ENCODE data around the gene TYMP.

The TYMP gene, protein sequence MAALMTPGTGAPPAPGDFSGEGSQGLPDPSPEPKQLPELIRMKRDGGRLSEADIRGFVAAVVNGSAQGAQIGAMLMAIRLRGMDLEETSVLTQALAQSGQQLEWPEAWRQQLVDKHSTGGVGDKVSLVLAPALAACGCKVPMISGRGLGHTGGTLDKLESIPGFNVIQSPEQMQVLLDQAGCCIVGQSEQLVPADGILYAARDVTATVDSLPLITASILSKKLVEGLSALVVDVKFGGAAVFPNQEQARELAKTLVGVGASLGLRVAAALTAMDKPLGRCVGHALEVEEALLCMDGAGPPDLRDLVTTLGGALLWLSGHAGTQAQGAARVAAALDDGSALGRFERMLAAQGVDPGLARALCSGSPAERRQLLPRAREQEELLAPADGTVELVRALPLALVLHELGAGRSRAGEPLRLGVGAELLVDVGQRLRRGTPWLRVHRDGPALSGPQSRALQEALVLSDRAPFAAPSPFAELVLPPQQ

GRCh38 chr22:50529897-50530579 lies at the start of gene TYMP:
TSS of gene TYMP (minus strand) at chr22:50530012. CDS start at chr22:50529709, 303 bp downstream.
- no peak for DNase-seq (ENCODE audit: low spot score)

- no peak for DNase-seq (ENCODE audit: low spot score)
Measured at GRCh38 chr22:50578776-50579310, 49.0 kb upstream of the TYMP start.

DNA sequence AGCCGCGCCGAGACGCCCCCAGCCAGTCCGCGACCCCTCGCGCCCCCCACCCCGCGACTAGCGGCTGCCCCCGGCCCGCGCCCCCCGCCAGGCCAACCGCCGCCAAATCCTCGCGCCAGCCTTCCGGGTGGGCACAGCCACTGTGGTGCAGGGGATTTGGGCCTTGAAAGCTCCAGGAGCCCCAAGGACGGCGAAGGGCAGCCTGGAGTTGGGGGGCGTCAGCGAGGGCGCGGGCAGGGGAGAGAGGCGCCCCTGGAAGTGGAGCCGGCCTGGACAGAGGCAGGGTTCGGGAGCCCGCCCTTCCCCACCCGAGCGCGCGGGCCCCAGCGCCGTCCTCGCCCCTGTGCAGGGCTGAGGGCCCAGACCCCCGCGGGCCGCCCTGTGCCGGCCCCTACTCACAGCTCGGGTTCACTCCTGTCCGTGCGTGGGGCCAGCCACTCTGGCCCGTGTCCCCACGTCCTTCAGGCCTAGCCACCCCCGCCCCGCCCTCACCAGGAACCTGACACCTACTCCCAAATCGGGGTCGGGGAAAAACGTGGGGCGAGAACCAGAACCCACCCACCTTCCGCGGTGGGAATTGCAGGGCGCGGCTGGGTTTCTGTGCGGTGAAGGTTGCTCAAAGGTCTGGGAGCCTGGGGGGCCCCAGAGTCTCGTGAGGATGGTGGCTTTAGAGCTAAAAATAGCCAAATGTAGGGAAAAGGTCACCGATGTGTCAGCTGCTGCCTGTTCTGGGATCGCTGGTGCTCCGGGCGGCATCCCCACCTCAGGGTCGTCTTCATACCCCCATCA lies 48.4 kb upstream of the TYMP start, which contains the start of gene CPT1B:
Gene CPT1B, minus strand, starts transcription at position 441 of the 789 bp plus-strand sequence. CDS start 512 bp downstream, outside the sequence.
- DNase-seq (ENCODE audit: low spot score) = no peak

DNA sequence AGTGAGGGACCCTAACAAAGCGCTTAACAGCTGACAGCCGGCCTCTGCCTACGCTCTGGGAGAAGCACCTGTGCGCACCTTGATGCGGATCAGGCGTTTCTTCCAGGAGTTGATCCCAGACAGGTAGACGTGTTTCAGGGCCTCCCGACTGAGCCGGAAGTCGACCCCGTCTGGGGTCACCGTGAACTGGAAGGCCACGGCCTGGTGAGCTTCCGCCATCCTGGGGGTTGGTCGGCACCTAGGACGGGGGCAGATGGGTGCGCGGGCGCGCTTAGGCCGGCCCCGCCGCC lies 47.8 kb upstream of the TYMP start:
- no peak for DNase-seq (ENCODE audit: low spot score)

DNA sequence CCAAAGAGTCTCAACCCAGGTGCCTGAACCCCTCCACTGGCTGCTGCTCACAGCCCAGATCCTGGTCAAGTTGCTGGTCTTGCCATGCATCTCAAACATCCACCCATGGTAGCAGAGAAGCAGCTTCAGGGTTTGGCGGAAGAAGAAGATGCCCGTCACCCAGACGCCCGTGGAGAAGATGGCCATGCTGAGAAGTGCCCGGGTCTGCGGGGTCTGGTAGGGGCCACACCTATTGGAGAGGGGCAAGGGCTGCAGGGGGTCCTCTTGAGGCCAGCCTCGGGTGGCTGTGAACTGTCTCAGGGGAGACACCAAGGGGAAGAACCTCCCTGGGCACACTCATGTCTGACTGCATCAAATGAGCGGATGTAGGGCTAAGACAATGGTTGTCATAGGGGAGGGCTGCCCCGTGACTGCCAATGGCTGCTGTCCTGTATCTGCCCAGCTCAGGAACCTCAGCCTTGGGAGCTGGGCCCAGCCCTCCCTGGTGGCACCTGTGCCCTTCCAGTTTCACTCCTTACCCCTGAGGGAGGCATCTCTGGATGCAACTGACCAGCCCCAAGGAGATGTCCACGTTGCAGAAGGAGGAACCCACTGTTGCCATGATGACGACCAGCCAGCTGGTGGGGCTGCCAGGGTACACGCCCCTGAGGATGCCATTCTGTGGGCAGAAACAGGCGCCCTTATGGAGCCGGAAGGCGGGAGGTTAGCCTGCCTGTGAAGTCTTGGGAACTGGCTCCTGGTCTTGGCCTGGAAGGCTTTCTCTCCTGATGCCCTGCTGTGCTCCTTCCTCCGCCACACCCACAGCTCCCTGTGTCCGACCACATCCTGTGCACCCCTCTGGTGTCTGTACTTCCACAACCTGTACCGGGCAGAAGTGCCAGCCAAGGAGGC lies 47.2 kb upstream of the TYMP start:
- no peak for DNase-seq (ENCODE audit: low spot score)

GRCh38 chr22:50576070-50576469 lies 46.3 kb upstream of the TYMP start:
- no peak for DNase-seq (ENCODE audit: low spot score)

GRCh38 chr22:50575426-50575941 lies 45.7 kb upstream of the TYMP start:
- DNase-seq (ENCODE audit: low spot score) = no peak

DNA sequence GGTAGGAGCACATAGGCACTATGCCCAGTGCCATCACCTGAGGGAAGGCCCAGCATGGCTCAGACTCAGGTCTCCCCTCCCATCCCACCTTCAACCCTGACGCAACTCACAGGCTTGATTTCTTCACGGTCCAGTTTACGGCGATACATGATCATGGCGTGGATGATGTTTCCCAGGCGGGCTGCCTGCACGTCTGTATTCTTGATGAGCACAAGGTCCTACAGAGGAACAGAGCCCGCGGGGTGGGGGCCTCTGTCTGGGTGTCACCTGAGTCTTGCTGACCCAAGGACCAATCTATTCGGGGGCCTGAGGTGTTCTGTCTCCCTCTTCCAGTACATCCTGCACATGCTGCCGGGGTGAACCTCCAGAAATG lies 44.6 kb upstream of the TYMP start:
- no peak for DNase-seq (ENCODE audit: low spot score)

GRCh38 chr22:50573491-50574382 lies 43.9 kb upstream of the TYMP start:
- DNase-seq (ENCODE audit: low spot score) = no peak

- no peak for DNase-seq (ENCODE audit: low spot score)
Measured at GRCh38 chr22:50572965-50573364, 43.2 kb upstream of the TYMP start.

- no peak for DNase-seq (ENCODE audit: low spot score)
Measured at GRCh38 chr22:50571264-50572175, 41.7 kb upstream of the TYMP start.

GRCh38 chr22:50570861-50571260 lies 41.0 kb upstream of the TYMP start:
- no peak for DNase-seq (ENCODE audit: low spot score)

DNA sequence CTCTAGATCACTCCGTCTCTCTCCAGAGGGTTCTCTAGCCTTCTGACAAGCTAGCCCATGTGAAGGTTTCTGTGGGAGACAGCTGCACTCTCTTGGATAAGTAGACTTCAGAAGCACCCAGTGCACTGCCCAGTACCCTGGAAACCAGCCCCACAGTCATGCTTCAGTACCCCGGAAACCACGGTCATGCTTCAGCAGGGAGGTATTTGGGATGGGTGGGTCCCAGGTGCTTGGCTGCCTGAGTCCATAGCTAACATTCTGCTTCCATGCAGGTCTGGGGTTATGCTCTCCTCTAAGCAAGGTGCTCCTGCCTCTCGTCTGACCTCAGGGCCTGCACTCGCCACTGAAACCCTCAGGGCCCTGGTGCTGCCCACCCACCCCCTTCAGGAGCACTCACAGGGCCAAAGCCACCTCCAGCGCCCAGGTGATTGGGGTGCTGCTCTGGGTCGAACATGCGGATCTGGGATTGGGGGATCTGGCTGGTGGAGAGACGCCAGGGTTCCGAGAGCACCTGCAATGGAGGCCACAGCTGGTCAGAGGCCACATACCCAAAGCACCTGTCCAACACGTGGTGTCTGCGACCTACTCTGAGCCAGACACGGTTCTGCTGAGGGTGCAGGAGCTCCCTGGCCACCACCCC lies 40.2 kb upstream of the TYMP start:
- DNase-seq (ENCODE audit: low spot score) = no peak

- DNase-seq (ENCODE audit: low spot score) = no peak
Measured at GRCh38 chr22:50569041-50569459, 39.2 kb upstream of the TYMP start.

DNA sequence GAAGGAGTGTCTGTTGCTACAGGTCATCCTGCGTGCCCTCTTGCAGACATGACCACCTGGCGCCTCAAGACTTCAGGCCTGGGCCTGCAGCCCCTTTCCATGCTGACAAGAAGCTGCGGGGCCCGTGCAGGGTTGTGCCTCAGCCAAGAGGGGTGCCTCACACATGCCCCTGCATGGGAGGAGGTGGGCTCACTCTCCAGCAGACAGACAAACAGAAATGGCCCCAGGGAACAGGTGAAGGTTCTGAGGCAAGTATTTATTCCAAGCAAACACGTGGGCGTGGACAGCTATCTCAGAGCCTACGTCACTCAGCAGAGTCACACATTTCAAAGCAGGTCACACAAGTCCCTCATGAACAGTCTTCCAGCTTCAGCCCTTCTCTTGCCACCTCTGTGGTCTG lies 38.8 kb upstream of the TYMP start:
- DNase-seq (ENCODE audit: low spot score) = no peak

DNA sequence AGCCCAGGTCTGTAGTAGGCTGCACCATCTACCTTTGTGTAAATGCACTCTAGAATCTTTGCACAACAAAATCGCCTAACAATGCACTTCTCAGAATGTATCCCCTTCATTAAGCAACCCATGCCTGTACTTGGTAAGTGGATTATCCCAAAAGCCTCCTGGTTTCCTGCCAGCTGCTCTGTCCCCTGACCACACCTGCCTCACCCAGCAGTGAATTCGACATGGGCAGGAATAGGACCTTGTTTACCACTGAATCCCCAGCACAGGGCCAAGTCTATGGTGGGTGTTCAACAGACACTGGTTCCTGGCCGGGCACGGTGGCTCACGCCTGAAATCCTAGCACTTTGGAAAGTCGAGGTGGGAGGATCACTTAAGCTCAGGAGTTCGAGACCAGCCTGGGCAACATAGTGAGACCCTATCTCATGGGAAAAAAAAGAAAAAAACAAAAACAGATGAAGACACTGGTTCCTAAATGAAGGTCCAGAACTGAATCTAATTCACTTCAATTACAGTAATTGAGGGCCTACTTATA lies 38.0 kb upstream of the TYMP start:
- no peak for DNase-seq (ENCODE audit: low spot score)

- no peak for DNase-seq (ENCODE audit: low spot score)
Measured at GRCh38 chr22:50564289-50564688, 34.5 kb upstream of the TYMP start.
